ENCODE measurements around the gene ESAM. TPM values are rescaled to one million over a fixed set of nuclear protein-coding genes. Genes with fewer than 3 reads are reported as not detected.

The ESAM gene
- total RNA-seq, 1 donor from 2014 or later: 1.6 TPM

DNA sequence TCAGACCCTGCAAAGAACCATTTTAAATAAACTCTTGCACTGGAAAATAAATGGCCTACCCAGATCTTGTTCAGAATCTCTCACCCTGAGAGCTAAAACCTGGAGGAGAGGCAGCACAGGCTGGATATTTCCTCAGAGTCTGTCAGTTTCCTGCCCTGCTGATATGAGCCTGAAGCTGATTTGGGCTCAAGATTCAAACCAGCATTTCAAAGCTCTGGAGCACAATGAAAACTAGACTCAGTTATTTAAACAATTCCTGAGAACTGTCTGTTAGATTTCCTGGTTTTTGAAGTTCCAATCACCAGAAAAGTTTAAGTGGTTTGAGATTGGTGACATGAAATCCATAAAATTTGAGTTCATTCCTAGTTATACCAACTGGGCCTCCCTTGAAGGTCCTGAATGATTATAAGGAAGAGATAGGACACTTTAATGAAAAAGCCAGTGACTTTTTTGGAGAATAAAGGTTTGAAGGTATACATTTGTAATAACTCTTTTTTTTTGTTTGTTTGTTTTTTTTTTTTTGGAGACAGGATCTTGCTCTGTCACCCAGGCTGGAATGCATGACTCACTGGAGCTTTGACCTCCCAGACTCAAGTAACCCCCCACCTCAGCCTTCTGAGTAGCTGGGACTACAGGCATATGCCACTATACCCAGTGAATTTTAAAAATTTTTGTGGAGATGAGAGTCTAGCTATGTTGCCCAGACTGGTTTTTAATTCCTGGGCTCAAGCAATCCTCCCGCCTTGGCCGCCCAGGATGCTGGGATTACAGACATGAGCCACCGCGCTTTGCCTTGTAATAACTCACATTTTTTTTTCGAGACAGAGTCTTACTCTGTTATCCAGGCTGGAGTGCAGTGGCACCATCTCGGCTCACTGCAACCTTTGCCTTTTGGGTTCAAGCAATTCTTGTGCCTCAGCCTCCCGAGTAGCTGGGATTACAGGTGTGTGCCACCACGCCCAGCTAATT, 8.0 kb upstream of the ESAM start:
- TF ChIP-seq, protein P1, sequence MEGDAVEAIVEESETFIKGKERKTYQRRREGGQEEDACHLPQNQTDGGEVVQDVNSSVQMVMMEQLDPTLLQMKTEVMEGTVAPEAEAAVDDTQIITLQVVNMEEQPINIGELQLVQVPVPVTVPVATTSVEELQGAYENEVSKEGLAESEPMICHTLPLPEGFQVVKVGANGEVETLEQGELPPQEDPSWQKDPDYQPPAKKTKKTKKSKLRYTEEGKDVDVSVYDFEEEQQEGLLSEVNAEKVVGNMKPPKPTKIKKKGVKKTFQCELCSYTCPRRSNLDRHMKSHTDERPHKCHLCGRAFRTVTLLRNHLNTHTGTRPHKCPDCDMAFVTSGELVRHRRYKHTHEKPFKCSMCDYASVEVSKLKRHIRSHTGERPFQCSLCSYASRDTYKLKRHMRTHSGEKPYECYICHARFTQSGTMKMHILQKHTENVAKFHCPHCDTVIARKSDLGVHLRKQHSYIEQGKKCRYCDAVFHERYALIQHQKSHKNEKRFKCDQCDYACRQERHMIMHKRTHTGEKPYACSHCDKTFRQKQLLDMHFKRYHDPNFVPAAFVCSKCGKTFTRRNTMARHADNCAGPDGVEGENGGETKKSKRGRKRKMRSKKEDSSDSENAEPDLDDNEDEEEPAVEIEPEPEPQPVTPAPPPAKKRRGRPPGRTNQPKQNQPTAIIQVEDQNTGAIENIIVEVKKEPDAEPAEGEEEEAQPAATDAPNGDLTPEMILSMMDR (IDR thresholded peaks at IDR 0.05; ENCODE audit: unreplicated experiment): no peak
- Mint-ChIP-seq H3K36me3 (ENCODE audit: insufficient read depth) (peaks cover 15% of the 10 kb centered on the region), H3K27me3 (no peaks in the 10 kb centered on the region), H3K4me3 (ENCODE audit: low read depth) (no peak overlapping the region), H3K27ac (peak overlapping the region; percentile 52), H3K4me1 (ENCODE audit: low read depth) (peaks cover 11% of the 10 kb centered on the region), H3K9me3 (ENCODE audit: low read depth) (no peaks in the 10 kb centered on the region)
- DNase-seq (ENCODE audit: low spot score, unreplicated experiment): no peak

DNA sequence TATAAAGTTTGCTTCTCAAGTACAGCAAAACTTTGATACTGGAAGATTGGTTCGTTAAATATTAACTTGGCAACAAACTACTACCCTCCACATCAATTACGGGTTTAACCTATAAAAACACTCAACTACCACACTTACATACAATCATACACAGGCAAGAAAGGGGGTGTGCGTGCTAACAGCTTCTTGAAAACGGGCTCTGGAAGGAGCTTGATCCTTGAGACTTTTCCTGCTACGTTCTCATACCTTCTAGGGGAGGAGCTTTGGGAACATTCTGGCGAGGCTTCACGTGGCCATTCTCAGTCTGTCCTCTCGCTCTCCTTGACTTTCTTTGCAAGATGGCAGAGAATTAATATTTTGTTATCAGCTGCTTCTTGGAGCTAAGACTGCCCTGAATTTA, 6.8 kb upstream of the ESAM start:
- no peaks in the 10 kb centered on the region for H3K27me3 Mint-ChIP-seq
- no peak for DNase-seq (ENCODE audit: low spot score, unreplicated experiment)
- H3K27ac Mint-ChIP-seq: no peak overlapping the region
- TF ChIP-seq, protein P1 (IDR thresholded peaks at IDR 0.05; ENCODE audit: unreplicated experiment): no peak
- peaks cover 15% of the 10 kb centered on the region for H3K36me3 Mint-ChIP-seq (ENCODE audit: insufficient read depth)
- peaks cover 9% of the 10 kb centered on the region for H3K4me1 Mint-ChIP-seq (ENCODE audit: low read depth)
- no peak overlapping the region for H3K4me3 Mint-ChIP-seq (ENCODE audit: low read depth)
- H3K9me3 Mint-ChIP-seq (ENCODE audit: low read depth): no peaks in the 10 kb centered on the region

DNA sequence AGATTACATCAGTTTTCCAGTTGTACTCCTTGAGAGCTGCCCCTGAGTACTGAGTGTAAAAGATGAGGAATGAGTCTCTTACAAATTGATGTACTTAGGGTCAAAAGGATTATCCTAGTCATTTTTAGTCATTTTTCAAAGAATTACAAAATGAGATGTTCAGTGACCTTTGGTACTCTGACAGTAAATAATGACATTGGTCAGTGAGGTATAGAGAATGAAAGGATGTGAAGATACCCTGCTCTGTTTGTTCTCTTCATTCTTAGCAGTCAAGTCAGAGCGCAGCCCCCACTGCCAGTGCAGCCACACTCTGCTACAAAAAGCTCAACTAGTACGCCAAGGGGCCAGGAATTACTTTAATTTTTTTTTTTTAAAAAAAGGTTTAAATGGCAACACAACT, 4.1 kb upstream of the ESAM start:
- TF ChIP-seq, protein P1 (IDR thresholded peaks at IDR 0.05; ENCODE audit: unreplicated experiment): no peak
- no peak for DNase-seq (ENCODE audit: low spot score, unreplicated experiment)
- H3K9me3 Mint-ChIP-seq (ENCODE audit: low read depth): no peaks in the 10 kb centered on the region
- peaks cover 8% of the 10 kb centered on the region for H3K36me3 Mint-ChIP-seq (ENCODE audit: insufficient read depth)
- H3K4me3 Mint-ChIP-seq (ENCODE audit: low read depth): no peak overlapping the region
- H3K27ac Mint-ChIP-seq: no peak overlapping the region
- H3K4me1 Mint-ChIP-seq (ENCODE audit: low read depth): peaks cover 16% of the 10 kb centered on the region
- H3K27me3 Mint-ChIP-seq: peaks cover 11% of the 10 kb centered on the region

DNA sequence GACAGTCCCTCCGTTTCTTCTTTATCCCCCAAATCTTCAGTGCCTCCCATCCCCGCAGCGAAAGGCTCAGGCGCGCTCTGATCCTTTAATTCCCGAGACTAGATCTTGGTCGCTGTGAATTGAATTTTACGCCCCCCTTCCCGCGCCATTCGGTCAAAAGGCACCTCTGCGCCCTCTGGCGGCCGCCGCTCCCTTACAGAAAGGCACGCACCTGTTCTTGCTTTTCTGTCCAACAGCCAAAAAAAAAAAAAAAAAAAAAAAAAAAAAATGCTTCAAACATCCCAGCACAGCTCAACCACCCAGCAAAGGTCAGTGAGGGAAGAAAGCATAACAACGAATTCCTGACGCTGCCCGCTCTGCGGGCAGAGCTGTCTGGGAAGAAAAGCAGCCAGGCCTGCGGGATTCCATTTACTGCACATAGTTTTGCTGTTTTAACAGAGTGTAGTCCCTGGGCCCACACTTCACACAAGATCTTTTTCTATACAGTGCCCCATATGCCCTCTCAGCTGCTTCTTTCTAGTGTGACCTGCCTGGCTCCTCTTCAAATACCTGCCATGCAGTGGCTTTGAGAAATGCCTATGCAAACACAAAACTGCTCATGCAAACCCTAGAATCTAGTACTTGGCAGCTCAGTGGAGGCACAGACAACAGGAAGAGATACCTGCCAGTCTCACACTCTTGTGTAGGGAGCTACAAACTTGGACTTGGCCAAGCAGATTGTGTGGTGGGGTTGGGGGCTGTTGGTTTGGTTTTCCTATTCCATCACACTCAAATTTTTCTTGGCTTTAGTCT, 1.3 kb upstream of the ESAM start:
- Mint-ChIP-seq H3K27ac (peak overlapping the region; percentile 80), H3K9me3 (ENCODE audit: low read depth) (no peaks in the 10 kb centered on the region), H3K4me3 (ENCODE audit: low read depth) (peak overlapping the region; percentile 85), H3K27me3 (peaks cover 35% of the 10 kb centered on the region), H3K36me3 (ENCODE audit: insufficient read depth) (peaks cover 4% of the 10 kb centered on the region), H3K4me1 (ENCODE audit: low read depth) (peaks cover 15% of the 10 kb centered on the region)
- TF ChIP-seq, protein P1 (IDR thresholded peaks at IDR 0.05; ENCODE audit: unreplicated experiment): peak; percentile 80
- DNase-seq (ENCODE audit: low spot score, unreplicated experiment): peak; percentile 86

DNA sequence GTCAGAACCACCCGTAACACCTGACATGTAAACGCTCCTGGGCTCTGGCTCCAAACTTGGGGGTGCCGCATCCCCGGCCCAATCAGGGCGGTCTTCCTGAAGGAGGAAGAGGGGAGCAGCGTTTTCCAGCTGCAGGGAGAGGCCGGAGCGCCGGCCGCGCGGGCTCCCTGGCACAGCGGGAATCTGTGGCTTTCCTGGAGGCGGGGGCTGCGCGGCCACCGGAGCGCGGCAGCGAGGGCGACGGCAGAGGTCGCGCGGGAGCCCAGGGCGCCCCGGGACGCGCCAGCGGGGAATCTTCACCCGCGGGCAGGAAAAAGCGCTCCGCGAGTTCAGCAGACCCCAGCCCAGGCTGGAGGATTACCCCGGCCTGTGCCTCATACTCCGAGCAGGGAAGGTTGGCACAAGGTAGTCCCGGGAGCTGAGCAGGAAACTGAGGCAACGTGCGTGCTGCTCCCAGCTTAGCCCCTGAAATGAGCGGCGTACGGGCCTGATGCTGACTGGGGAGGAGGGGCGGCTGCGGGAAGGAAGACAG, 600 bp upstream of the ESAM start:
- Mint-ChIP-seq H3K36me3 (ENCODE audit: insufficient read depth) (peaks cover 3% of the 10 kb centered on the region), H3K27me3 (peaks cover 41% of the 10 kb centered on the region), H3K4me3 (ENCODE audit: low read depth) (peak overlapping the region; percentile 85), H3K4me1 (ENCODE audit: low read depth) (peaks cover 17% of the 10 kb centered on the region), H3K9me3 (ENCODE audit: low read depth) (no peaks in the 10 kb centered on the region), H3K27ac (no peak overlapping the region)
- TF ChIP-seq, protein P1 (IDR thresholded peaks at IDR 0.05; ENCODE audit: unreplicated experiment): no peak
- DNase-seq (ENCODE audit: low spot score, unreplicated experiment): no peak
